Pulmonary artery endothelial cell (primary cell): ENCODE results near the gene BAZ2B. TPM values are rescaled to one million over a fixed set of nuclear protein-coding genes. Genes with fewer than 3 reads are reported as not detected.
"Not testable (repeated sequence)": the region's sequence is repeated elsewhere in the genome, so short reads cannot be mapped to it uniquely, and the experiment has no call there.

Experiments
- DNase-seq: peaks from one replicate; pipeline ENCODE4 v3.0.0-alpha.2; 2011; ENCODE audit warnings: low read depth, low spot score
- total RNA-seq: library from RNA; depleted of rRNA; stranded (reverse); fragments of >200 nt; gene quantifications from 2 replicates; pipeline ENCODE4 v1.2.3, GENCODE V29; 2014

BAZ2B gene
- total RNA-seq, 1 donor from 2014 or later, result 76.6 TPM

- no peak for DNase-seq
Measured at GRCh38 chr2:159419403-159419802, 196.9 kb downstream of the BAZ2B start.

GRCh38 chr2:159411460-159411859 is 204.9 kb downstream of the BAZ2B start:
- no peak for DNase-seq

- no peak for DNase-seq
Measured at GRCh38 chr2:159410276-159410675, 206.1 kb downstream of the BAZ2B start.

- DNase-seq, result no peak
Measured at GRCh38 chr2:159409116-159409800, 207.1 kb downstream of the BAZ2B start.

GRCh38 chr2:159402790-159403189 is 213.6 kb downstream of the BAZ2B start:
- no peak for DNase-seq

- DNase-seq, result not testable (repeated sequence)
Measured at GRCh38 chr2:159402160-159402559, 214.2 kb downstream of the BAZ2B start.

- no peak for DNase-seq
Measured at GRCh38 chr2:159399716-159400415, 216.5 kb downstream of the BAZ2B start.

- no peak for DNase-seq
Measured at GRCh38 chr2:159396799-159397198, 219.5 kb downstream of the BAZ2B start.

- no peak for DNase-seq
Measured at GRCh38 chr2:159382447-159383028, 233.8 kb downstream of the BAZ2B start.

- DNase-seq, result no peak
Measured at GRCh38 chr2:159381574-159381973, 234.8 kb downstream of the BAZ2B start.

GRCh38 chr2:159380685-159381239 is 235.6 kb downstream of the BAZ2B start:
- no peak for DNase-seq

GRCh38 chr2:159379181-159379580 is 237.2 kb downstream of the BAZ2B start:
- DNase-seq, result no peak

GRCh38 chr2:159375241-159375640 is 241.1 kb downstream of the BAZ2B start:
- no peak for DNase-seq

- DNase-seq, result no peak
Measured at GRCh38 chr2:159371506-159371905, 244.8 kb downstream of the BAZ2B start.

GRCh38 chr2:159366538-159366937 is 249.8 kb downstream of the BAZ2B start:
- no peak for DNase-seq

GRCh38 chr2:159362816-159363251 is 253.5 kb downstream of the BAZ2B start:
- DNase-seq, result peak; percentile 93

GRCh38 chr2:159362094-159362493 is 254.3 kb downstream of the BAZ2B start:
- no peak for DNase-seq

- DNase-seq, result not testable (repeated sequence)
Measured at GRCh38 chr2:159361603-159362002, 254.7 kb downstream of the BAZ2B start.

GRCh38 chr2:159356053-159356554 is 260.2 kb downstream of the BAZ2B start:
- no peak for DNase-seq

GRCh38 chr2:159351977-159352376 is 264.4 kb downstream of the BAZ2B start:
- DNase-seq, result no peak

- DNase-seq, result no peak
Measured at GRCh38 chr2:159349674-159350299, 266.6 kb downstream of the BAZ2B start.
